Chondrocyte (in vitro differentiated cells): ENCODE measurements around the gene PSME1. TPM values are rescaled to one million over a fixed set of nuclear protein-coding genes. Genes with fewer than 3 reads are reported as not detected.

Experiments used
- DNase-seq: peaks from one replicate; pipeline ENCODE4 v3.0.0; 2021; ENCODE audit warnings: mixed read lengths, low spot score
- H3K27ac Mint-ChIP-seq: one replicate; pipeline ENCODE4 v1.8.0; 2021; ENCODE audit warnings: mild to moderate bottlenecking, moderate library complexity, mixed read lengths; ENCODE audit not compliant: unreplicated experiment
- H3K27me3 Mint-ChIP-seq: 2 replicates; pipeline ENCODE4 v1.8.0; 2021; ENCODE audit warnings: low read depth, mixed read lengths
- H3K36me3 Mint-ChIP-seq: 2 replicates; pipeline ENCODE4 v1.8.0; 2021; ENCODE audit warnings: low read depth, mixed read lengths
- H3K4me1 Mint-ChIP-seq: 2 replicates; pipeline ENCODE4 v1.8.0; 2021; ENCODE audit warnings: low read depth, mild to moderate bottlenecking, mixed read lengths
- H3K4me3 Mint-ChIP-seq: one replicate; pipeline ENCODE4 v1.8.0; 2021; ENCODE audit warnings: mild to moderate bottlenecking, moderate library complexity, mixed read lengths; ENCODE audit not compliant: unreplicated experiment
- H3K9me3 Mint-ChIP-seq: 2 replicates; pipeline ENCODE4 v1.8.0; 2021; ENCODE audit warnings: low read depth, mixed read lengths
- CTCF ChIP-seq: fragments of 200-600 bp; sonication (generic); IDR thresholded peaks from 2 replicates; pipeline ENCODE4 v1.5.0; 2021; ENCODE audit warnings: antibody characterized with exemption, mild to moderate bottlenecking, moderate library complexity
- total RNA-seq: library from RNA; stranded (reverse); gene quantifications from 3 replicates; pipeline ENCODE4 v1.2.1, GENCODE V29; 2021

Gene PSME1
- total RNA-seq, 1 donor from 2014 or later = 59.2 TPM

- Mint-ChIP-seq H3K36me3 (peaks cover 18% of the 10 kb centered on the region), H3K27ac (peak overlapping the region; percentile 97), H3K27me3 (no peaks in the 10 kb centered on the region), H3K9me3 (no peaks in the 10 kb centered on the region), H3K4me3 (peak overlapping the region; percentile 99), H3K4me1 (peaks cover 38% of the 10 kb centered on the region)
- TF ChIP-seq CTCF = no peak
- no peak for DNase-seq
Observed at GRCh38 chr14:24095271-24096068, 40.5 kb upstream of the PSME1 start.

GRCh38 chr14:24096545-24097181, 39.3 kb upstream of the PSME1 start:
- peaks cover 22% of the 10 kb centered on the region for H3K36me3 Mint-ChIP-seq
- H3K4me3 Mint-ChIP-seq = peak overlapping the region; percentile 50
- no peaks in the 10 kb centered on the region for H3K27me3 Mint-ChIP-seq
- H3K27ac Mint-ChIP-seq = peak overlapping the region; percentile 57
- TF ChIP-seq CTCF = no peak
- peaks cover 38% of the 10 kb centered on the region for H3K4me1 Mint-ChIP-seq
- H3K9me3 Mint-ChIP-seq = no peaks in the 10 kb centered on the region
- DNase-seq = no peak

- Mint-ChIP-seq H3K4me1 (peaks cover 26% of the 10 kb centered on the region), H3K36me3 (peaks cover 26% of the 10 kb centered on the region), H3K4me3 (peak overlapping the region; percentile 31), H3K27me3 (no peaks in the 10 kb centered on the region), H3K9me3 (no peaks in the 10 kb centered on the region), H3K27ac (no peak overlapping the region)
- TF ChIP-seq CTCF = no peak
- DNase-seq = no peak
Observed at GRCh38 chr14:24098229-24098926, 37.6 kb upstream of the PSME1 start.

- Mint-ChIP-seq H3K9me3 (no peaks in the 10 kb centered on the region), H3K4me1 (peaks cover 22% of the 10 kb centered on the region), H3K27me3 (no peaks in the 10 kb centered on the region), H3K4me3 (peak overlapping the region; percentile 31), H3K27ac (peak overlapping the region; percentile 23), H3K36me3 (peaks cover 30% of the 10 kb centered on the region)
- DNase-seq = no peak
- no peak for TF ChIP-seq CTCF
Observed at GRCh38 chr14:24098927-24099813, 36.8 kb upstream of the PSME1 start.
